ENCODE measurements around the gene RAPGEF6.

- TF ChIP-seq CTCF (conservative IDR thresholded peaks at IDR 0.05; ENCODE audit: low read depth, low read length) (no peak), EZH2 (IDR thresholded peaks at IDR 0.05; ENCODE audit: borderline replicate concordance, low read depth, low read length, poor library complexity, severe bottlenecking) (no peak)
These were observed 49.0 kb upstream of the RAPGEF6 start for GRCh38 chr5:131684051-131684450.

All from A673 (cell line).